Stimulated activated CD4-positive, alpha-beta T cell treated with anti-CD3 and anti-CD28 coated beads, TNF-alpha, amount 100 ng/mL, for 1 hour (primary cell): ENCODE results near the gene VPS9D1.
"Not testable (repeated sequence)": the region's sequence is repeated elsewhere in the genome, so short reads cannot be mapped to it uniquely, and the experiment has no call there.

ENCODE experiments used
- DNase-seq, 3 donors: peaks; one replicate each; pipeline ENCODE4 v3.0.0-alpha.2; 2020; ENCODE audit warnings: low read depth in 3 of 3, low spot score in 1 of 3

The VPS9D1 gene

GRCh38 chr16:89709716-89710432, 10.8 kb downstream of the VPS9D1 start:
- DNase-seq: no peak

GRCh38 chr16:89709166-89709565, 11.5 kb downstream of the VPS9D1 start:
- DNase-seq: no peak

GRCh38 chr16:89708481-89708931, 12.2 kb downstream of the VPS9D1 start:
- no peak for DNase-seq

GRCh38 chr16:89707695-89708094, 13.0 kb downstream of the VPS9D1 start:
- no peak for DNase-seq

DNA sequence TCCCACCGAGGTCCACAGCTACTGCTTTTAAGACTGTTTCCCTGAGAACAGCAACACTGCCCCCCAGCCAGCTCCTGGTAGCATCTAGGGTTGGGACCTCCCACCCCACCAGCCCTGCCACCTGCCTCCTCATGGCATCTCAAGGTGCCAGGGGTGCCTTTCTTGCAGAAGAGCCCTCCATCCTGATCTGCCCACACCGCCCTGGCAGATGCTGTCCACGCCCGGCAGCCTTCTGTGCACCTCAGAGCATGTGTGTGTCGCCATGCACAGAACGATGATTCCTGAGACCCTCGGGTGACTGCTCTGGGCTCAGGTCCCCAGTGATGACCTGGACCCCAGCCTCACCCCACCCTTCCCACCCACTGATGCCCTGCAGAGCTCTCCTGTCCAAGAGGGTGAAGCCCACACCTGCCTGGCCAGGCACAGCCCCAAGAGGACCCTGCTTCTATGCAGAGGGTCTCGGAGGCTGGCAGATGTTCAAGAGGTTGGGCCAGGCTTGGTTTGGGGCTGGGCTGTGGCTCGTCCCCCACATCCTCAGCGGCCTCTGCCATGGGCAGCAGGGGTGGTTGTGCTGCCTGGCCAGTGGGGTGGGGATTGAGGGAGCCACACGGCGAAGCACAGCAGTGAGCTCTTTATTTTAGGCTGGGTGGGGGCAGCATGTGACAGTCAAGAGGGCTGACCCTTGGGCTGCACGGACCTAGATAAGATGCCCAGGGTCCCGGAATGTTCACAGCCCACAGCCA, 14.0 kb downstream of the VPS9D1 start:
- no peak for DNase-seq

DNA sequence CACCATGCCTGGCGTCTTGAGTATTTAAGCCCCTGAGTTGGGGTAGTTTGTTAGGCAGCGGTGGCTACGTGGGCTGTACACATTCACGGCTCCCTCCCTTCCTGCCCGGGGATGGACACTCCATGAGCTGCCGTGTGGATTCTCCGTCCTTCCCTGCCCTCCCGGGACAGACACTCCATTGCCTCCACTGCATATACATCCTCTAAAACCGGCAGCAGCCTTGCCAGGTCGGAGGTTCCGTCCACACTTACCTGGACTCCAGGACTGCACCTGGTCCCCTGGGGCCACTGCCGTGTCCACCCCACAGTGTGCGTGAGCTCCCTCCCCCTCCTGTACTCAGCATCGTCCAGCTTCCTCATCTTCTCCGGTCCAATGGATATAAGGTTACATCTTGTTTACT, 15.7 kb downstream of the VPS9D1 start:
- no peak for DNase-seq

GRCh38 chr16:89704281-89704680, 16.4 kb downstream of the VPS9D1 start:
- no peak for DNase-seq

- peak; percentile 95 to 97 (median 96) for DNase-seq
Measured at GRCh38 chr16:89701425-89702406, 19.0 kb downstream of the VPS9D1 start, which contains the start of gene SPATA2L. Gene SPATA2L, minus strand, starts transcription at chr16:89701705. Its CDS starts 473 bp downstream, at chr16:89701232.

- no peak for DNase-seq
Measured at GRCh38 chr16:89700649-89701424, 19.9 kb downstream of the VPS9D1 start.

GRCh38 chr16:89700100-89700648, 20.5 kb downstream of the VPS9D1 start:
- peak; percentile 91 to 98 (median 92) for DNase-seq

DNA sequence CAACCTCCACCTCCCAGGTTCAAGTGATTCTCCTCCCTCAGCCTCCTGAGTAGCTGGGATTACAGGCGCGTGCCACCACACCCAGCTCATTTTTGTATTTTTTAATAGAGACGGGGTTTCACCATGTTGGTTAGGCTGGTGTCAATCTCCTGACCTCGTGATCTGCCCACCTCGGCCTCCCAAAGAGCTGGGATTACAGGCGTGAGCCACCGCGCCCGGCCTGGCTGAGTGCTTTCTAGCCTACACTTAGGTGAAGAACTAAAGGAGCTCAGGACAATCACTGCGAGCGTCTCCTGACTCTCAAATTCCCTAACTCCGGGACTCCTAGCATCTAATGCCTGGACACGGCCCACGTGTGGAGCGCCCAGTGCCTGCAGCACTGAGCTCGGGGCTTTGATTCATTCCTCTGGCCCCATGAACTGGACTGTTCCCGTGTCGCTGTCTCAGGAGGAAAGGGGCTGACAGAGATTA, 21.0 kb downstream of the VPS9D1 start:
- DNase-seq: not testable (repeated sequence)

GRCh38 chr16:89698717-89699116, 22.0 kb downstream of the VPS9D1 start:
- not testable (repeated sequence) for DNase-seq

GRCh38 chr16:89697616-89698331, 22.9 kb downstream of the VPS9D1 start:
- no peak for DNase-seq

DNA sequence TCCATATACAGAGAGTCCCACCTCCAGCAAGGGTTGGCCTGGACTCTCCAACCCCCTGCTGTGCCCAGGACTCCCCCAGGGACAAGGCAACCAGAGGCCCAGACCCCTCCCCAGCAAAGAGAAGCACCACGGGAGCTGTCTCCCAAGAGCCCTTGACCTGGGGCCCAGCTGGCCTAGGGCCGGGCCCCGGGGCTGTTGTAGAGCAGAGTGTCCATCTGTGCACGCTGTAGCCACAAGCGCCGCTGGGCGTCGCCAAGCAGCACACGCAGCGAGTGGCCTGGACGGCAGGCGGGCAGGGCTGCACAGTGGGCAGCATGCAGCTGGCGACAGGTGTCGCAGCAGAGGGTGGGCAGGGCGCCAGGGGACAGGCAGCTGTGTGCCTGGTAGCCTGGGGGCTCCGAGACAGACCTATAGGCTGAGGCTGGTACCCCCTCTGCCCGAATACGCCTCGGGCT, 23.5 kb downstream of the VPS9D1 start:
- no peak for DNase-seq

- no peak for DNase-seq
Measured at GRCh38 chr16:89696670-89697128, 24.0 kb downstream of the VPS9D1 start.

DNA sequence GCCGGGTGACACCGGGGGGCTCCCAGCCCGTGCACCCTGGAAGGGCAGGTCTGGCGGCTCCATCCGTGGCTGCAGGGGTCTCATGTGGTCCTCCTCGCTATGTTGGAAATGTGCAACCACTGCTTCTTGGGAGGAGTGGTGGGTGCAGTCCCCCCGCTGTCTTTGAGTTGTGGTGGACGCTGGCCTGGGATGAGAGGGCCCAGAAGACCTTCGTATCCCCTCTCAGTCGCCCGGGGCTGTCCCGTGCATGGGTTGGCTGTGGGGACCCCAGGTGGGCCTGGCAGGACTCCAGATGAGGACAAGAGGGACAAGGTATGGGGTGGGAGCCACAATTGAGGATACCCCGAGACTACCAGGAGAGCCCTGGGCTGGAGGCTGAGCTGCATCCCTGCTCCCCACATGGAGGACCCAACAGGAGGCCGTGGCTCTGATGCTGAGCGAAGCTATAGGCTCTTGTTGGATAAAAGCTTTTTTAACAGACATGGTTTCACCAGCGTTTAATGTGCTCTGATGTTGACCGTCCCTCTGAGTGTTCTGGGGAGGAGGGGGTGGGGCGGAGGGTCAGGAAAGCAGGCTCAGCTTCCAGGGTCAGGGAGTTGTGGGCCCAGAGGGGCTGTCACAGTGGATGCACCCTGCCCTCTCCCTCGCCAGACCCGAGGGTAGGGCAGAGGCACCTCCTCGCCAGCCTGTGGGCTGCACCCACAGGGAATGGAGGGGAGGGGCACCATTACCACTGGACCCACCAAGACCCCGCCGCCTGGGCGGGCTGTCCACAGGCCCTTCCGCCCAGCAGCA, 24.6 kb downstream of the VPS9D1 start:
- no peak for DNase-seq

DNA sequence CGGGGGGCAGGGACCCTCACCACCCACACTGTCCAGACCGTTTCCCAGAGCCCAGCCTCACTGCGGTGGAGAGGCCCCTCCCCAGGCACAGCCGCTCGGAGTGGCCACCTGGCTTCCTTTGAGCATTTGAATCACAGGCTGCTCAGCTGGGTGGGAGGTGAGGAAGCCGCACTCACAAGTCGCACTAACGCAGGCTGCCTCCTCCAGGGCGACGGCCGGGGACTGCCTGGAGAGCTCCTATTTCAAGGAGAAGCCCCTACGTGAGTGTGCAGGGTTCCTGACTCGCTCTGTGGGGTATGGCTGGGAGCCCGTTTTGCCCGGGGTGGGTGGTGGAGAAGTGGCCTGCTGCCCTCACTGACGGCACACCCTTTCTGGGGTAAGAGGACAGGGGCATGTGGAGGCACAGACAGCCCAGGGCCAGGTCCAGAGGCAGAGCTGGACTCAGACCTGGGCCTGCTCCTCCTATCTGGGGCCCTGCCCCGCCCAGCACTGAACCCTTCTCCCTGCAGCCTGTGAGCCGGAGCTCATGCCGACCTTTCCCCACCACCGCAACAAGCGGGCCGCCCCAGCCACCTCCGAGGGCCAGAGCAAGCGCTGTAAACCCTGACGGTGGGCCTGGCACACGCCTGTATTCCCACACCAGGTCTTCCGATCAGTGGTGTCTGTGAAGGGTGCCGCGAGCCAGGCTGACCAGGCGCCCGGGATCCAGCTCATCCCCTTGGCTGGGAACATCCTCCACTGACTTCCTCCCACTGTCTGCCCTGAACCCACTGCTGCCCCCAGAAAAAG, 25.4 kb downstream of the VPS9D1 start:
- DNase-seq: no peak

- not testable (repeated sequence) for DNase-seq
Measured at GRCh38 chr16:89694784-89695085, 26.0 kb downstream of the VPS9D1 start.
